B cell (primary cell): Measurements from ENCODE around the gene GLRA1. TPM values are rescaled to one million over a fixed set of nuclear protein-coding genes. Genes with fewer than 3 reads are reported as not detected.

Source experiments
- ATAC-seq: fragments of 200-7000 bp; cut with Tn5 transposase; one replicate; pipeline ENCODE4 v1.10.0; 2021; ENCODE audit warnings: low read depth, mild to moderate bottlenecking, moderate number of reproducible peaks, moderate library complexity
- CTCF ChIA-PET: fragments of 350-600 bp; sonication (Branson Sonifier 250); formaldehyde crosslinking; loops from one replicate; lab custom pipeline; 2021; ENCODE audit warnings: antibody characterized with exemption, inconsistent platforms; lab: Charles Lee
- POLR2A ChIA-PET: fragments of 350-600 bp; sonication (Branson Sonifier 250); formaldehyde crosslinking; loops from one replicate; lab custom pipeline; 2021; ENCODE audit warnings: antibody characterized with exemption; lab: Charles Lee
- DNase-seq: peaks from one replicate; pipeline ENCODE4 v3.0.0; 2013
- H2AFZ ChIP-seq: 2 replicates; pipeline ENCODE4 v1.6.1; 2012; ENCODE audit warnings: mild to moderate bottlenecking, low read depth, low read length; ENCODE audit not compliant: insufficient read depth, poor library complexity, severe bottlenecking
- H3K27ac ChIP-seq, 2 donors: 1 replicate in 1 of 2; 2 replicates in 1 of 2; pipeline ENCODE4 v1.5.1; 2012 to 2013; ENCODE audit warnings: low read length in 2 of 2, mild to moderate bottlenecking in 2 of 2, moderate library complexity in 1 of 2
- H3K27me3 ChIP-seq, 4 experiments: fragments of 200-600 bp in 1 of 4; sonication (generic) in 1 of 4; replicated peaks in 1 of 4; 1 replicate in 2 of 4; 2 replicates in 2 of 4; pipeline versions ENCODE4 v1.6.1 to v1.7.0; 2013 to 2016; ENCODE audit warnings: low read length in 3 of 4, mild to moderate bottlenecking in 2 of 4, mixed read lengths in 1 of 4, moderate library complexity in 1 of 4; ENCODE audit not compliant: insufficient read depth in 4 of 4, control insufficient read depth in 3 of 4; ENCODE audit errors: control extremely low read depth in 1 of 4
- H3K36me3 ChIP-seq, 2 experiments: replicated peaks in 1 of 2; 1 replicate in 1 of 2; 2 replicates in 1 of 2; pipeline versions ENCODE4 v1.6.1 to v1.7.1; 2013; ENCODE audit warnings: low read length in 1 of 2; ENCODE audit not compliant: insufficient read depth in 2 of 2, control insufficient read depth in 1 of 2; ENCODE audit errors: control extremely low read depth in 1 of 2, extremely low read depth in 1 of 2
- H3K4me1 ChIP-seq, 2 donors: fragments of 200-600 bp in 1 of 2; sonication (generic) in 1 of 2; 1 replicate in 1 of 2; 2 replicates in 1 of 2; pipeline versions ENCODE4 v1.5.1 to v1.6.1; 2013 to 2017; ENCODE audit warnings: low read length in 2 of 2; ENCODE audit not compliant: control insufficient read depth in 2 of 2, insufficient read depth in 2 of 2
- H3K4me2 ChIP-seq: replicated peaks from 2 replicates; pipeline ENCODE3; 2012; ENCODE audit warnings: mild to moderate bottlenecking, low read depth, low read length; ENCODE audit not compliant: poor library complexity, severe bottlenecking
- H3K4me3 ChIP-seq, 5 experiments: fragments of 200-600 bp in 1 of 5; sonication (generic) in 1 of 5; 1 replicate in 3 of 5; 2 replicates in 2 of 5; pipeline versions ENCODE4 v1.5.1 to v1.7.0; 2011 to 2016; ENCODE audit warnings: low read length in 4 of 5, mild to moderate bottlenecking in 4 of 5, low read depth in 2 of 5, control low read depth in 1 of 5, moderate library complexity in 1 of 5; ENCODE audit not compliant: insufficient read depth in 1 of 5; ENCODE audit errors: control extremely low read depth in 1 of 5, extremely low read depth in 1 of 5
- H3K79me2 ChIP-seq: fragments of 200-600 bp; sonication (generic); one replicate; pipeline ENCODE4 v1.6.0; 2016; ENCODE audit warnings: low read length; ENCODE audit not compliant: control insufficient read depth, insufficient read depth
- H3K9ac ChIP-seq: fragments of 200-600 bp; sonication (generic); 2 replicates; pipeline ENCODE4 v1.6.1; 2017; ENCODE audit warnings: mild to moderate bottlenecking, low read length, moderate library complexity
- H3K9me3 ChIP-seq, 3 donors: one replicate each; pipeline versions ENCODE4 v1.6.1 to v1.7.1; 2013; ENCODE audit warnings: low read length in 2 of 3; ENCODE audit not compliant: control insufficient read depth in 2 of 3, insufficient read depth in 1 of 3; ENCODE audit errors: control extremely low read depth in 1 of 3
- H4K20me1 ChIP-seq: 2 replicates; pipeline ENCODE4 v1.6.0; 2012; ENCODE audit warnings: mild to moderate bottlenecking, low read length; ENCODE audit not compliant: insufficient read depth, control insufficient read depth, poor library complexity, severe bottlenecking
- H3K27ac Mint-ChIP-seq: one replicate; pipeline ENCODE4 v1.8.0; 2021; ENCODE audit warnings: mixed read lengths
- H3K27me3 Mint-ChIP-seq: one replicate; pipeline ENCODE4 v1.8.0; 2021; ENCODE audit warnings: mixed read lengths
- H3K4me1 Mint-ChIP-seq: one replicate; pipeline ENCODE4 v1.8.0; 2021; ENCODE audit warnings: mixed read lengths
- H3K4me3 Mint-ChIP-seq: one replicate; pipeline ENCODE4 v1.8.0; 2021; ENCODE audit warnings: mixed read lengths
- H3K9me3 Mint-ChIP-seq: one replicate; pipeline ENCODE4 v1.8.0; 2022; ENCODE audit warnings: mixed read lengths; ENCODE audit not compliant: insufficient read depth
- EZH2 ChIP-seq: IDR thresholded peaks from 2 replicates; pipeline ENCODE4 v1.6.1; 2012; ENCODE audit warnings: borderline replicate concordance, low read depth, mild to moderate bottlenecking, moderate library complexity, low read length; ENCODE audit not compliant: insufficient read depth, poor library complexity, severe bottlenecking
- WGBS: methylation state at CpG from one replicate; pipeline ENCODE4 v1.1.5; 2013; ENCODE audit warnings: missing lambda C conversion rate; ENCODE audit not compliant: insufficient coverage; 5-methylcytosine and 5-hydroxymethylcytosine counted together
- intact Hi-C: fragments of 100-400 bp; cut with micrococcal nuclease; formaldehyde crosslinking; loops from one replicate; pipeline ENCODE4 v1.10.0; 2022
- polyA plus RNA-seq: library from polyadenylated mRNA; depleted of rRNA; stranded (reverse); fragments of >200 nt; gene quantifications from 2 replicates; pipeline ENCODE4 v1.2.3, GENCODE V29; 2012
- total RNA-seq, 2 donors: library from RNA; stranded (reverse); fragments of 120-200 nt in 1 of 2; gene quantifications; 1 replicate in 1 of 2; 2 replicates in 1 of 2; pipeline versions ENCODE4 v1.2.3 to v1.2.4, GENCODE V29; 2013 to 2022
- TF ChIP-seq, protein P1 (sequence below): fragments of 200-600 bp; IDR thresholded peaks from one replicate; pipeline ENCODE4 v1.8.0; 2022; ENCODE audit warnings: antibody characterized with exemption, mild to moderate bottlenecking

GLRA1 gene
- total and polyA plus RNA-seq, 2 donors (not counting 1 experiment from before 2014, with no cell fraction given), result not detected

DNA sequence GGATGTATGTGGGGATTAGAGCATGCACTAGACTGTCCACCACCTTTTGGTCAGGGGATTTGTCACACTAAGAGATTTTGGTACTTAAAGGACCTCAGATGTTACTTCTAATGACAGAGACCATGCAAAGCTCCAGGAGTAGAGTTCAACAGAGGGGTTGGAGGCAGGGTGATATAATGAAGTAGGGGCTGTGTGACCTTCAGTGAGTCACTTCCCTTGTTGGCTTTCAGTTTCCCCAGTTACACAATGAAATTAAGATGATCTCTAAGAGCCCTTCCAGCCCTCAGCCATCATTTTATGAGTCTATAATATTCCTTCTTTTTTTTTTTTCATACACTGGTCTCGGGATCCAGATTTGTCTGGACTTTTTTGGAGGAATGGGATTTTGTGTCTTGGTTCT is 26.8 kb downstream of the GLRA1 start:
- Mint-ChIP-seq H3K4me1 (no peaks in the 10 kb centered on the region), H3K9me3 (no peaks in the 10 kb centered on the region), H3K27ac (no peak overlapping the region), H3K27me3 (peaks cover 23% of the 10 kb centered on the region), H3K4me3 (no peak overlapping the region)
- DNase-seq, result no peak
- intact Hi-C loops, result no loop called here
- no peaks in the 10 kb centered on the region for H3K27me3 ChIP-seq
- WGBS, result no CpG with 5 or more reads among the region's 1 CpG
- ChIA-PET POLR2A (no interaction called here), CTCF (no interaction called here)
- H3K27ac ChIP-seq, result no peak overlapping the region
- TF ChIP-seq, protein P1, sequence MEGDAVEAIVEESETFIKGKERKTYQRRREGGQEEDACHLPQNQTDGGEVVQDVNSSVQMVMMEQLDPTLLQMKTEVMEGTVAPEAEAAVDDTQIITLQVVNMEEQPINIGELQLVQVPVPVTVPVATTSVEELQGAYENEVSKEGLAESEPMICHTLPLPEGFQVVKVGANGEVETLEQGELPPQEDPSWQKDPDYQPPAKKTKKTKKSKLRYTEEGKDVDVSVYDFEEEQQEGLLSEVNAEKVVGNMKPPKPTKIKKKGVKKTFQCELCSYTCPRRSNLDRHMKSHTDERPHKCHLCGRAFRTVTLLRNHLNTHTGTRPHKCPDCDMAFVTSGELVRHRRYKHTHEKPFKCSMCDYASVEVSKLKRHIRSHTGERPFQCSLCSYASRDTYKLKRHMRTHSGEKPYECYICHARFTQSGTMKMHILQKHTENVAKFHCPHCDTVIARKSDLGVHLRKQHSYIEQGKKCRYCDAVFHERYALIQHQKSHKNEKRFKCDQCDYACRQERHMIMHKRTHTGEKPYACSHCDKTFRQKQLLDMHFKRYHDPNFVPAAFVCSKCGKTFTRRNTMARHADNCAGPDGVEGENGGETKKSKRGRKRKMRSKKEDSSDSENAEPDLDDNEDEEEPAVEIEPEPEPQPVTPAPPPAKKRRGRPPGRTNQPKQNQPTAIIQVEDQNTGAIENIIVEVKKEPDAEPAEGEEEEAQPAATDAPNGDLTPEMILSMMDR, result no peak
- no peak for TF ChIP-seq EZH2
- H2AFZ ChIP-seq, result no peak overlapping the region
- no peaks in the 10 kb centered on the region for H3K9me3 ChIP-seq
- no peaks in the 10 kb centered on the region for H3K79me2 ChIP-seq
- no peaks in the 10 kb centered on the region for H3K36me3 ChIP-seq
- no peak overlapping the region for H3K9ac ChIP-seq
- no peak for ATAC-seq
- H3K4me3 ChIP-seq, result no peak overlapping the region
- no peak overlapping the region for H3K4me2 ChIP-seq
- no peaks in the 10 kb centered on the region for H3K4me1 ChIP-seq
- H4K20me1 ChIP-seq, result no peaks in the 10 kb centered on the region

DNA sequence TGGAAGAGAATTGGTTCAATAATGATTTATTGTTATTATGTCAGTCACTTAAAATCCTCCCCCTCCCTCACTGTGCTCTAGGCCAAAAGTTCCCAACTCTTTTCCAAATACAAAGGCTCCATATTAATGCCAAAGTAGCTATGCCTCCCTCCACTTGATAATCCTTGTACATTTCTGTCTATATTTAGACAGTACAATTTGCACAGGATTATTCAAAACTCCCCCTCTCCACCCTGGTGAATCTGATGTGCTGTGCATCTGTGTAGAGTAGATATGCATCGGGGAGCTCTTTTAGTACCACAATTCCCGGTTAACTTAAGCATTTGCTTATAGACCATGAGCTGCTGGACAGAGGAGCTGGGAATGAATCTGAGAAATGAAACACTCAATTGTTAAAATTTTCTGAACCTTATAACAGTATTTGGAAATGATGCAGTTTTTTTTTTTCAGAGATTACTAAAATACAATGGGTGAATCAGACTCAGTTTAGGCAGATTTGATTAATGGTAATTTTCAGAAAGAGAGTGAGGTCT is 27.6 kb downstream of the GLRA1 start:
- H3K4me3 Mint-ChIP-seq, result no peak overlapping the region
- CTCF ChIA-PET, result no interaction called here
- no peak for DNase-seq

More for the DNA sequence above, 27.6 kb downstream of the GLRA1 start:
- H3K27me3 Mint-ChIP-seq, result peaks cover 23% of the 10 kb centered on the region
- Histone ChIP-seq H4K20me1 (no peaks in the 10 kb centered on the region), H3K9me3 (no peaks in the 10 kb centered on the region), H3K4me3 (no peak overlapping the region), H3K36me3 (no peaks in the 10 kb centered on the region), H3K4me2 (no peak overlapping the region), H3K4me1 (no peaks in the 10 kb centered on the region), H3K27ac (no peak overlapping the region), H2AFZ (no peak overlapping the region), H3K79me2 (no peaks in the 10 kb centered on the region), H3K9ac (no peak overlapping the region), H3K27me3 (no peaks in the 10 kb centered on the region)
- intact Hi-C loops, result no loop called here
- ATAC-seq, result no peak
- POLR2A ChIA-PET, result no interaction called here
- 92% methylated on average over 2 of the region's 2 CpGs for WGBS
- H3K4me1 Mint-ChIP-seq, result no peaks in the 10 kb centered on the region
- no peak overlapping the region for H3K27ac Mint-ChIP-seq
- TF ChIP-seq EZH2, result no peak
- TF ChIP-seq, protein P1, result no peak
- H3K9me3 Mint-ChIP-seq, result no peaks in the 10 kb centered on the region
